ENCODE measurements around the gene YPEL2. TPM values are rescaled to one million over a fixed set of nuclear protein-coding genes. Genes with fewer than 3 reads are reported as not detected.

Gene YPEL2
- total and polyA plus RNA-seq, 2 of the 13 experiments (the other 11 are each of a cell fraction or from before 2014, with no cell fraction given) = 8.5 to 21.1 TPM

DNA sequence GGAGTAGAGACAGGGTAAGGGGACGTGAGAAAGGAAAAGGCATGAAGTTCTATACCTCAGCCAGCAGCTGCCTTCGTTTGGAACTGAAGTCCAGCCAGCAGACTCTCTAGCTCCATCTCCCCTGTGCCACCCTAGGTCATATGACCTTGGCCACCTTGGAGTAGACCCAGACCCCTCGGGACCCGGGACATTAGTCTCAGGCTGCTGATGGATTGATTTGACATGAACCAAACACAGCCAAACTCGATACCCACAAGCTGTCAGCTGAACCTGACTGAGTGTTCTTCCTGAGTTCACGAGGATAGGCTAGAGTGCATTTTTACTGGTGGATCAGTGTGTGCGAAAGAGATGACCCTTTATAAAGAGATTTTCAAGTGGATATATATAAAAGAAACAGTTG lies 68.5 kb downstream of the YPEL2 start:
- TF ChIP-seq, protein P1, sequence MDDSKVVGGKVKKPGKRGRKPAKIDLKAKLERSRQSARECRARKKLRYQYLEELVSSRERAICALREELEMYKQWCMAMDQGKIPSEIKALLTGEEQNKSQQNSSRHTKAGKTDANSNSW (CRISPR knock-in tag; IDR thresholded peaks at IDR 0.05; ENCODE audit: borderline replicate concordance) = no peak
- no peak for TF ChIP-seq SMARCE1 (IDR thresholded peaks at IDR 0.05; ENCODE audit: borderline replicate concordance)
- TF ChIP-seq, protein P2, sequence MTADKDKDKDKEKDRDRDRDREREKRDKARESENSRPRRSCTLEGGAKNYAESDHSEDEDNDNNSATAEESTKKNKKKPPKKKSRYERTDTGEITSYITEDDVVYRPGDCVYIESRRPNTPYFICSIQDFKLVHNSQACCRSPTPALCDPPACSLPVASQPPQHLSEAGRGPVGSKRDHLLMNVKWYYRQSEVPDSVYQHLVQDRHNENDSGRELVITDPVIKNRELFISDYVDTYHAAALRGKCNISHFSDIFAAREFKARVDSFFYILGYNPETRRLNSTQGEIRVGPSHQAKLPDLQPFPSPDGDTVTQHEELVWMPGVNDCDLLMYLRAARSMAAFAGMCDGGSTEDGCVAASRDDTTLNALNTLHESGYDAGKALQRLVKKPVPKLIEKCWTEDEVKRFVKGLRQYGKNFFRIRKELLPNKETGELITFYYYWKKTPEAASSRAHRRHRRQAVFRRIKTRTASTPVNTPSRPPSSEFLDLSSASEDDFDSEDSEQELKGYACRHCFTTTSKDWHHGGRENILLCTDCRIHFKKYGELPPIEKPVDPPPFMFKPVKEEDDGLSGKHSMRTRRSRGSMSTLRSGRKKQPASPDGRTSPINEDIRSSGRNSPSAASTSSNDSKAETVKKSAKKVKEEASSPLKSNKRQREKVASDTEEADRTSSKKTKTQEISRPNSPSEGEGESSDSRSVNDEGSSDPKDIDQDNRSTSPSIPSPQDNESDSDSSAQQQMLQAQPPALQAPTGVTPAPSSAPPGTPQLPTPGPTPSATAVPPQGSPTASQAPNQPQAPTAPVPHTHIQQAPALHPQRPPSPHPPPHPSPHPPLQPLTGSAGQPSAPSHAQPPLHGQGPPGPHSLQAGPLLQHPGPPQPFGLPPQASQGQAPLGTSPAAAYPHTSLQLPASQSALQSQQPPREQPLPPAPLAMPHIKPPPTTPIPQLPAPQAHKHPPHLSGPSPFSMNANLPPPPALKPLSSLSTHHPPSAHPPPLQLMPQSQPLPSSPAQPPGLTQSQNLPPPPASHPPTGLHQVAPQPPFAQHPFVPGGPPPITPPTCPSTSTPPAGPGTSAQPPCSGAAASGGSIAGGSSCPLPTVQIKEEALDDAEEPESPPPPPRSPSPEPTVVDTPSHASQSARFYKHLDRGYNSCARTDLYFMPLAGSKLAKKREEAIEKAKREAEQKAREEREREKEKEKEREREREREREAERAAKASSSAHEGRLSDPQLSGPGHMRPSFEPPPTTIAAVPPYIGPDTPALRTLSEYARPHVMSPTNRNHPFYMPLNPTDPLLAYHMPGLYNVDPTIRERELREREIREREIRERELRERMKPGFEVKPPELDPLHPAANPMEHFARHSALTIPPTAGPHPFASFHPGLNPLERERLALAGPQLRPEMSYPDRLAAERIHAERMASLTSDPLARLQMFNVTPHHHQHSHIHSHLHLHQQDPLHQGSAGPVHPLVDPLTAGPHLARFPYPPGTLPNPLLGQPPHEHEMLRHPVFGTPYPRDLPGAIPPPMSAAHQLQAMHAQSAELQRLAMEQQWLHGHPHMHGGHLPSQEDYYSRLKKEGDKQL (CRISPR knock-in tag; IDR thresholded peaks at IDR 0.05; ENCODE audit: low read depth) = no peak
- intact Hi-C loops (cut with micrococcal nuclease; ENCODE audit: unreplicated experiment) = no loop called here
- peaks cover 41% of the 10 kb centered on the region for H3K4me1 ChIP-seq (ENCODE audit: insufficient read depth, low read length)
- H3K27ac ChIP-seq (ENCODE audit: extremely low read length, insufficient read depth, low read length) = no peak overlapping the region
- FAIRE-seq (no peak), ATAC-seq (no peak), DNase-seq (ENCODE audit: low spot score) (no peak)
- H3K27me3 ChIP-seq (ENCODE audit: control insufficient read depth in 1 of 2, insufficient read depth in 2 of 2, low read length in 2 of 2) = no peaks in the 10 kb centered on the region
- no peaks in the 10 kb centered on the region for H3K9me3 ChIP-seq (ENCODE audit: low read length)
- peaks cover 10 to 13% of the 10 kb centered on the region in 2 experiments for H3K36me3 ChIP-seq (replicated peaks in 1 of 2; ENCODE audit: control insufficient read depth in 1 of 2, insufficient read depth in 2 of 2, low read length in 2 of 2)
- ChIA-PET CTCF (ENCODE audit: low intra/inter-chr PET ratio, low total read pairs) (no interaction called here), POLR2A (no interaction called here)
- BruUV-seq (replicated peaks) = no TSS peak
- no peak overlapping the region for H3K4me2 ChIP-seq (ENCODE audit: low read depth, low read length)
- H3K9ac ChIP-seq (ENCODE audit: insufficient read depth, low read depth, low read length) = no peak overlapping the region
- no peaks in the 10 kb centered on the region for H3K79me2 ChIP-seq (ENCODE audit: insufficient read depth, low read length)
- H2AFZ ChIP-seq (ENCODE audit: low read length) = no peak overlapping the region
- 68% methylated on average over 6 of the region's 7 CpGs for WGBS (ENCODE audit: low lambda C conversion rate)
- H3K4me3 ChIP-seq (replicated peaks in 1 of 3; ENCODE audit: insufficient read depth in 1 of 3, low read depth in 2 of 3, low read length in 3 of 3) = no peak overlapping the region
- no peaks in the 10 kb centered on the region for H4K20me1 ChIP-seq (ENCODE audit: insufficient read depth, low read length)
- in situ Hi-C loops (cut with HindIII; ENCODE audit: extremely low pct_ligation_motif_present, low pct_unique_long_range_greater_than_20kb) = no loop called here
